Stimulated activated CD4-positive, alpha-beta T cell treated with anti-CD3 and anti-CD28 coated beads, Interleukin-1b, Interleukin-23, amount 100 ng/mL, for 48 hours (primary cell): ENCODE data around the gene AKIRIN2.
"Not testable (repeated sequence)": the region's sequence is repeated elsewhere in the genome, so short reads cannot be mapped to it uniquely, and the experiment has no call there.

Experiments
- DNase-seq: peaks from one replicate; pipeline ENCODE4 v3.0.0-alpha.2; 2020

Gene AKIRIN2

GRCh38 chr6:87687296-87687695 is 14.7 kb downstream of the AKIRIN2 start:
- no peak for DNase-seq

DNA sequence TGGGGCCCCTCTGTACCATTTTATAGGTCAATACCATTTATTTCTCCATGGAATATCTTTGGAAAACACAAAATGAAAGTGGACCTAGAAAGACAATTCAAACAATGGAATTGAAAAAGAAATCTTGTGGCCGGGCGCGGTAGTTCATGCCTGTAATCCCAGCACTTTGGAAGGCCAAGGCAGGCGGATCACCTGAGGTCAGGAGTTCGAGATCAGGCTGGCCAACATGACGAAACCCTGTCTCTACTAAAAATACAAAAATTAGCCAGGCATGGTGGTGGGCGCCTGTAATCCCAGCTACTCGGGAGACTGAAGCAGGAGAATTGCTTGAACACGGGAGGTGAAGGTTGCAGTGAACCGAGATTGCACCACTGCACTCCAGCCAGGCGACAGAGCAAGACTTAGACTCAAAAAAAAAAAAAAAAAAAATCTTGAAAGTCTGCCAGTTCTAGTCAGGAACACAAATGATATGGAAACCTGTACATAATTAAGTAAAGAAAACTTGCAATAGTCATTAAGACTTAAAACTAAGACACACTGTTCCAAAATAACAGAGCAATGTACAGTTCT is 15.3 kb downstream of the AKIRIN2 start:
- DNase-seq: not testable (repeated sequence)

- DNase-seq: no peak
These were observed 17.0 kb downstream of the AKIRIN2 start for GRCh38 chr6:87684895-87685654.

DNA sequence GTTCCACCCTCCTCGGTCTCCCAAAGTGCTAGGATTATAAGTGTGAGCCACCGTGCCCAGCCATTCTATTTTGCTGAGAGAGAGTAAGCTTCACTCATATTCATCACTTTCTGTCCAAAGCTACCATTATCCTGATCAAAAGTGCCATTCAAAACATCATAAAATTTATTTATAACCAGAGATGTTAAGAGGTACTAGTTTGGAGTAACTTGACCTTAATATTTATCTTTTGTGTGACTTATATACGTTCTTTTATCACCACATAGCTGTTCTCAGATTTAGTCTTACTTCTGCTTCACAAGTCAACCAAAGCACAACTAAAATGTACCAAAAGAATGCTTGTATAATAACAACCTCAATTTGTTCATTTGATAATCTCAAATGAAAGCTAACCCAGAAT is 18.1 kb downstream of the AKIRIN2 start:
- DNase-seq: no peak

GRCh38 chr6:87682310-87682709 is 19.7 kb downstream of the AKIRIN2 start:
- no peak for DNase-seq

DNA sequence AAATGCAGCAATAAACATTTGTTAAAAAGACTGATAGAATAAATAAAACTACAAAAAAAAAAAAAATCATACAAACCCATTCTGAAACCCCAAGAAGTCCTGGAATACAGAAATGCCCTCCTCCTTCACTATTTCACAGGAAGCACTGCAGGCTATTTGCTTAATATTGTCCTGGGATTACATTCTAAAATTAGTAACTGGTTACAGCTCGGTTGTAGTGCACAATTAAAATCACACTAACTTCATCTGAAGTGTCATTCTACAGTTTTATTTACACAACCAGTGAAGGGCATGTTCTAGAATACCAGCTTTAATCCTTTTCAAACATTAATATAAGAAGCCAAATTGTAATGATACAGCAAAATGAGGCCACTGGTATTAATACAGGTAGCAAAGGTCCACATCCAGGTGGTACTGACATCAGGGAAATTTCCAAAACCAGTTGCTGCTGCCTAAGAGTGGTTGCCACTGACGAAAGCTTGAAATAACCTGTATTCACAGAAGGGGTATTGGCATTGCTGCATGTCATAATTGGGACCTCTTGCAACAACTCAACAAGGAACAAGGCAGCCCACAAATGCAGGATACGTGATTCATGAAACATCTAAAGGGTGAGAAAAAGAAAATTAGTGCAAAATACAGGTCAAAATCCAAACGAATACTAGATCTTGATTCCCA is 26.9 kb downstream of the AKIRIN2 start:
- DNase-seq: no peak

GRCh38 chr6:87674290-87674689 is 27.7 kb downstream of the AKIRIN2 start:
- DNase-seq: no peak

DNA sequence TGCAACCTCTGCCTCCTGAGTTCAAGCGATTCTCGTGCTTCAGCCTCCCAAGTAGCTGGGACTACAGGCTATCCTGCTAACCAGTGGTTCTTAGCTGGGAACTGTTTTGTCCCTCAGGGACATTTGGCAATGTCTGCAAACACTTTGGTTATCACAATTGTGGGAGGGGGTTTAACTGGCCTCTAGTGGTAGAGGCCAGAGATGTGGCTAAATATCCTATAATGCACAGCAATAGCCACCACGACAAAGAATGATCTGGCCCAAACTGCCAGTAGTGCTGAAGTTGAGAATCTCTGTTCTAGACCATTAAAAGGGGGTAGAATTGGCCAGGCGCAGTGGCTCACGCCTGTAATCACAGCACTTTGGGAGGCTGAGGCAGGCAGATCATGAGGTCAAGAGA is 28.8 kb downstream of the AKIRIN2 start:
- no peak for DNase-seq

DNA sequence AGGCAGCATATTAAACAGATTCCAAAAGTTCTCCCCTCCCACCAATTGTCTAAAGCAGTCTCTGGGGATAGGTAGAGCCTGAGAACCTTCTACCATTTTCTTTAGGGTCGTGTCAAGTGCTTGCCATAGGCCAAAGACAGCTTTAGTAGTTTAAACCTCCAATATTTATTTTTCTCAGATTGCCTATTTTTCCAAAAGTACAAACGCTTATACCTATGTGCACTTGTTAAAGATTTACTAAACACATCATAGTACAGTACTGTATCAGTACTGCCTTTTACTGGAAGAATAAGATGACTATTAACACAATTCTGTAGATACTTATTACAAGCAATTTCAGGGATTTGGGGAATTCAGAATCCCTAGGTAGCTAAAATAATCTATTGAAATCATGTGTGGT is 29.4 kb downstream of the AKIRIN2 start:
- DNase-seq: no peak

DNA sequence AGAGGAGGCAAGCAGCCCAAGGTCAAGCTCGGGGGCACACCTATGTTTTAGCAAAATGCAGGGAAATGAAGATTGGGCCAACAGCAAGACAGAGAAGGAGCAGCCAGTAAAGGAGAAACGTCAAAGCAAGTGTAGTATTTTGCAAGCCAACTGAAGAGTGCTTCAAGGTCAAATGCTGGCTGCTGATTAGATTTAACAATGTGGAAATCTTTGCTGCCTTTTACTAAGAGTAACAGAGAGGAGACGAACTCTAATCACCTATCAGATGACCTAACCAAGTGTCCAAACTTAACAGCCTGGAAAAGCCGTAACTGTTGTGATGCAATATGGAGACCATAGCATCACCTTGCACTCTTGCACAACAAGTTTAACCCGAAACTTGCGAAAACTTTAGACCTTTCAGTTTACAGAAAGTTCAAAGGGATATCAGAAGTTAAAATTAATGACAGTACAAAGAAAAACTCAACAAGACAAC is 30.4 kb downstream of the AKIRIN2 start:
- no peak for DNase-seq

DNA sequence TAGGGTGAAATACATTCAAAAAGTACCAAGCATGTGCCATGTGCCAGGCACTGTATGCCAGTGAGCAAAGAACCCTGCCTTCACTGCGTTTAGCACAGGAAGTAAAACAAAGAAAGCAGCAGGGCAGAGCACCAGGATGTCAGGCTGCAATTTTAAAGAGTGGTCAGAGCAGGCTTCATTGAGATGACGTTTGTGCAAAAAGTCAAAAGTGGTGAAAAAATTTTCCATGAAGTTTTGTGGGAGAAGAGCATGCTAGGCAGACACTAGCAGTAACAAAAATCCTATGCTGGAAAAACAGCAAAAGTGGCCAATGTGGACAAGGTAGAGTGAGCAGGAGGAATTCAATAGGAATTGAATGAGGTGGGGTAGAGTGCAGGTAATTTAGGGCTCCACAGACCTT is 31.3 kb downstream of the AKIRIN2 start:
- no peak for DNase-seq

DNA sequence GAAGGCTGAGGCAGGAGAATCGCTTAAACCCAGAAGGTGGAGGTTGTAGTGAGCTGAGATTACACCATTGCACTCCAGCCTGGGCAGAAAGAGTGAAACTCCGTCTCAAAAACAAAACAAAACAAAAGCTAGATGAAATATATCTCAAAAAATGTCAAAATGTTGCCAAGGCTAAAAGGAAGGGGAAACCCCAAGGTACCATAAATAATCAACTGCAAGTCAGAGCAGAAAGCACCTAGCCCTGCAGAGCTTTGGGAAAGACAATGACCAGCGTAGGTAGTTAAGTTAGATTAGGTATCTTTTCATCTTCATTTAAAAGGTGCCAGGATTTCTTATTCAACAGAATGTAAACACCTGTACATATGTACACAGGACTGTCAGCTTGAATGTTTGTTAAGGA is 33.0 kb downstream of the AKIRIN2 start:
- DNase-seq: no peak

DNA sequence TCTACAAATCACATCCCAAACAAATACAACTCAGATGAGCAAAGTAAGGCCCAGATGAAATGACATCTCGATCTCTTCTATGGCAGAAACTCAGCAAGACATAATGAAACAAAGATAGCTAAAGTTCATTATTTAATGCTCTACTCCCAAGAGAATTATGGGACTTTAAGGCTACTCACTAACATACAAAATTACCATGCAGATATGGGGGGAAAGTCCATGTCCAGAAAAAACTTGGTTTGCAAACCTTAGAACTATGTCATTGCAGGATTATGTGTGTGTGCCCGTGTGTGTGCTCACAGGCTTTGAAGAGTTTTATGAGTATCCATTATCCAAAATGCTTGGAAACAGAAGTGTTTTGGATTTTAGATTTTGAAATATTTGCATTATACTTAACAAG is 34.0 kb downstream of the AKIRIN2 start:
- DNase-seq: no peak

DNA sequence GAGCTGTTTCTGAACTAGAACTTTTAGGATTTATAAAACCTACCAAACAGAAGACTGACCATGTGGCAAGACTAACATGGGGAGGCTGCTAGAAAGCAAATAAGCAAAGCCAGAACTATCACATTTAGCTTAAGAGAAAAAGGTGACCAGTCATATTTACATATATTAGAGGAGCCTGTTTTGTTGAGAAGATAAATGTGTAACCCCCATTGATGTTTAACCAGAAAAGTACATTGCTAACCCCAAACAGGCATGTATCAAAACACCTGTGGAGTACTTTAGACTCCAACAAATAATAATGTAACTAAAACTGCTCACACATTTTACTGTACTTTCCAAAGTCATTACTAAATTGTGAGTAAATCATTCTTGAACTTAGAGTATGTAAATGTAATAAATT is 35.0 kb downstream of the AKIRIN2 start:
- no peak for DNase-seq

DNA sequence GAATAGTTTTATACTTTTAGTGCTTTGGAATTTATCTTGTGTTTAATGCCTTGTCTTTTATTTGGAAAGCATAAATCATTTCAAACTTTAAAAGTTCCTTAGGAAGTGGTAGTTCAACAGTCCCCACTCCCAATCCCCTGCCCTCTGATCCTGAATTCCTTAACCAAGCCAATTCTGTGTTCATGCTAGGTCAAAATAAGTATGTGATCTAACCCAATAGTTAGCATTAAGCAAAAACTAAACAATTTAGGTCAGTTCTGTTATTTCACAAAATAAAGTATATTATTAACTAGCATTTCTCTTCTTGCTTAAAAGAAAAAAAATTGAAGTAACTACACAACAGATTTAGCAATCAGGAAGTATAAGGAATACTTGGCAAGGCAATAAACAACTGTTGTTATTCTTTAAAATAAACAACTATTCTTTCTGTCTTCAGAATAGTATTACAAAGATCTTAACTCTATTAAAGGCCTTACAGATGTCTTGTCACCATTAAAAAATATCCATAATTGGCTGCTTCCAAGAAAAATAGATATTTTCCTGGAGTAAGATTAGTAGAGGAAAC is 37.0 kb downstream of the AKIRIN2 start:
- no peak for DNase-seq

DNA sequence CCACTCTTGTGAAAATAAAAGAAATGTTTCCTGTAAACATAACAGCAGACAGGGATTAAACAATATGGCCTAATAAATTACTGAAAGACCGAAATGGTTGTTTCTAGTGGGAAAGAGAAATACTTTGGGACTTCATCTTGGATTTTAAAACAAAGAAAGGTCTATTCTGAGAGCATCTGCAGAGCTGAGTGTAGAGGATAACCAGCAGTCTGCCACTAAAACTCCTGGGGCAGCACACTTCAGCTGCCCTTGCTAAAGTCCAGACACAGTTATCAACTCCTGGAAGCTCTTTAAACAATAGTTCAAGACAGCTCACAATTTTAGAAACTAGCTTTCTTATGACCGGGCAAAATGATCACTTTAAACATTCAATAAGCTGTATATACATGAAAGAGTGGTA is 38.6 kb downstream of the AKIRIN2 start:
- no peak for DNase-seq

GRCh38 chr6:87661503-87661902 is 40.5 kb downstream of the AKIRIN2 start:
- no peak for DNase-seq

- DNase-seq: no peak
These were observed 41.0 kb downstream of the AKIRIN2 start for GRCh38 chr6:87661016-87661415.

DNA sequence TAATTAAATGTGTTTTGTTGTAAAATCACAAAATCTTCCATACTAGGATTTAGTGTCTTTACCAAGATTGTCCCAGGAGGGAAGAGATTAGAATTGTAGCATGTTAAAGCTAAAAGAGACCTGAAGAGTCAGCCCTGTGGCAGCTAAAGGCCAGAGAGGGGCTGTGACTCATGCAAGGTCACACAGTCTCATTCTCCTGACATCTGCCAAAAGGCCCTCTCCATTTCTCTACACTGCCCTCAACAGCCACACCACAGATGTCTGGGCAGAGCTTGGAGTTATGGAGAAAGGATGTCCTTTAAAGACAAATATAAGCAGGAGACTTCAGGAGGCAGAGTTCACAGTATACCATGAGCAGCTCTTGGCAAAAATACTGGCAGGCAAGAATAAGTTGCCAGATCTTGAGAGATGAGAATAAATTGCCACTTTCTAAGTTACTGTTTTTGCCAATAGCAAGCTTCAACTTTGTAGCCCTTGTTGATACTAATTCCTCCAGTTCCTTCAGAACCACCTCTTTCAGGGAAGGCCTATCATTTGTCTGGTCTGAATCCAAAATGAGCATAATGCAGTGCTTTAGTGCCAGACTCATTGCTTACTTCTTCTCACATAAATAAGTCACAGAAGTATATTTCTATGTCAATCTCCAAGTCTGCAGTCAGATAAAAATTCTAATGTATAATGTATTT is 41.7 kb downstream of the AKIRIN2 start:
- DNase-seq: no peak

- no peak for DNase-seq
These were observed 43.5 kb downstream of the AKIRIN2 start for GRCh38 chr6:87658516-87658915.

DNA sequence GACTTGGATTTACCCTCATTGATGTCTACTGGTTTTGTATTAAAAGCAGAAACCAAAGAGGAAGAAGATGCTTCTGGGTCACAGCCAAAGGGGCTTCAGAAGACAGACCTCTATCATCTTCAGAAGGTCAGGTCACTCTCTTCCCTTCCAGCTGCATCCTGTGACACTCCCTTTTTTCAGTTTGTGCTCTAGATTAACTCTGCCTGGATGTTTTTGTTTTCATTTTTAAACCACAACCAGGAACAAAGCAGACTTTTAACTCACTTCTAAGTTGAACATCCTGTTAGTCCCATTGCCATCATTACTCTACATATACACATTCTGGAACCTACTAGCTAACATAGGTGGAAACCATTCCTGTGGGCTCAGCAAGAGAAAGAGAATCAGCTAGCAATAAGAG is 45.2 kb downstream of the AKIRIN2 start:
- DNase-seq: no peak

GRCh38 chr6:87655824-87656223 is 46.2 kb downstream of the AKIRIN2 start:
- DNase-seq: no peak

DNA sequence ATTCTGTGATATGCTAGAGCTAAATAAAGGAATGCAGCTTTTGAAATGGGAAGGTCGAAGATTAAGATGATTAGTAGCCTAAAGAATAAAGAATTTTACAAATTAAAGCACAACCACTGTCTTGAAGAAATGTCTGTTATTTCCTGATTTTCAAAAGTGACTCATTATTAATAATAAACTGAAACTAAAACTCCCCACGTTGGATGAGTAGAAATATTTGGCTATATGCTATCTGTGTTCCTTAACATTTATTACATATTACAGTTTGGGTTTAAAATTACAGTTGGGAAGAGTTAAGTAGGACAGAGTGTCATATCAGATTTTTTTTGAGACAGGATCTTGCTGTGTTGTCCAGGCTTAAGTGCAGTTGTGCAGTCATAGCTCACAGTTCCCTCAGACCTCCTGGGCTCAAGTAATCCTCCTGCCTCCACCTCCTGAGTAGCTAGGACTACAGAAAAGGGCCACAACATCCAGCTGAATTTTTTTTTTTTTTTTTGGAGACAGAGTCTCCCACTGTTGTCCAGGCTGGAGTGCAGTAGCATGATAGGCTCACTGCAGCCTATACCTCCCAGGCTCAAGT is 47.1 kb downstream of the AKIRIN2 start:
- no peak for DNase-seq
